Measurements from ENCODE around the gene MEX3A. TPM values are rescaled to one million over a fixed set of nuclear protein-coding genes. Genes with fewer than 3 reads are reported as not detected.

Gene MEX3A
- total RNA-seq, 5 donors from 2014 or later (not counting 1 experiment from before 2014, with no cell fraction given), result 0.03 to 0.58 (median 0.20) TPM

DNA sequence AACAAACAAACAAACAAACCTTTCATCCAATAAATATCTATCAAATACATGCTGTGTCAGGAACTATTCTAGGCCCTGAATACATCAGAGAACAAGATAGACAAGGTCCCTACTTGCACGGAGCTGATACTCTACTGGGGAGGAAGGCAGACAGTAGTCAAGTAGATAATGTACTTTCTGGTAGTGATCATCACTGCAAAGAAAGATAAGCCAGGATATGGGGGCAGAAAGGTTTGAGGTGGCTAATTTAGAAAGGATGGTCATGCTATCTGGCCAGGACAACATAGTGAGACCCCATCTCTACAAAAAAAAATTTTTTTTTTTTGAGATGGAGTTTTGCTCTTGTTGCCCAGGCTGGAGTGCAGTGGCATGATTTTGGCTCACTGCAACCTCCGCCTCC is 9.3 kb upstream of the MEX3A start:
- no peaks in the 10 kb centered on the region for H3K9me3 ChIP-seq
- Mint-ChIP-seq H3K36me3 (no peaks in the 10 kb centered on the region), H3K27ac (no peak overlapping the region), H3K27me3 (peaks cover 17% of the 10 kb centered on the region in 2 donors), H3K9me3 (no peaks in the 10 kb centered on the region), H3K4me3 (no peak overlapping the region), H3K4me1 (peaks cover 17 to 26% (median 22%) of the 10 kb centered on the region in 3 donors)
- peaks cover 0 to 34% of the 10 kb centered on the region in 2 experiments for H3K27me3 ChIP-seq (replicated peaks in 1 of 2; ENCODE audit: control insufficient read depth in 2 of 2, extremely low read depth in 1 of 2, insufficient read depth in 2 of 2, low read length in 1 of 2)
- peaks cover 10 to 21% of the 10 kb centered on the region in 2 experiments for H3K4me1 ChIP-seq (ENCODE audit: control insufficient read depth in 1 of 2, extremely low read depth in 1 of 2, insufficient read depth in 2 of 2, low read length in 2 of 2)
- no peak for ATAC-seq (replicated peaks in 1 of 4)
- no peak overlapping the region for H3K4me3 ChIP-seq (ENCODE audit: control insufficient read depth in 1 of 2, extremely low read depth in 1 of 2, low read length in 1 of 2)
- no CpG with 5 or more reads among the region's 2 CpGs for WGBS (ENCODE audit: insufficient coverage)
- no peak overlapping the region for H3K27ac ChIP-seq (ENCODE audit: low read length)
- ChIA-PET POLR2A (no interaction called here), CTCF (interaction anchor here (1.8 to 6.6 kb wide), 3 partner anchors 38 to 39 kb away, joined by 11 to 115 read pairs (median 20); no protein-coding TSS in a partner anchor)
- no peak for DNase-seq
- H3K36me3 ChIP-seq (ENCODE audit: control insufficient read depth in 2 of 2, extremely low read depth in 1 of 2, insufficient read depth in 1 of 2, low read length in 1 of 2), result no peaks in the 10 kb centered on the region

DNA sequence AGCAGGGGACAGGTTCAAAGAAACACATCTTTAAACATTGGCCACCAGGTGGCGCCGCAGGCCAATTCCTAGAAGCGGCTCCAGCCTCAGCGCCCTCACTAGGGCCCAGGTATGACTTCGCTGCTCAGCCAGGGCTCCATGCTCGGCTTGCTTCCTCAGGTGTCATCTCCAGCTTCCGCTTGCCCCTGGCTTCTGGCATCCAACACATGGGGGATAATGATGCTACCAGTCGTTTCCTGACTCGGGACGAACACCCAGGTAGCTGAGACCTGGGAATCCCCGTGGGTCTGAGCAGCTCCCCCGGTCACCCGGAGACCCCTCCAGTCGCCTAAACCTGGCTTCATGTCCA is 8.5 kb upstream of the MEX3A start:
- H3K4me3 ChIP-seq (ENCODE audit: control insufficient read depth in 1 of 2, extremely low read depth in 1 of 2, low read length in 1 of 2), result no peak overlapping the region
- H3K4me3 Mint-ChIP-seq, result no peak overlapping the region
- H3K27ac Mint-ChIP-seq, result peak overlapping the region in 1 of 2 donors; percentile 41
- ChIA-PET POLR2A (interaction anchor here in 1 of 2 donors (1.0 kb wide), 1 partner anchor 38 kb away, joined by 4 read pairs; no protein-coding TSS in a partner anchor), CTCF (interaction anchor here (2.0 to 2.8 kb wide), 3 partner anchors 39 to 41 kb away, joined by 5 to 20 read pairs (median 16); no protein-coding TSS in a partner anchor)
- H3K4me1 ChIP-seq (ENCODE audit: control insufficient read depth in 1 of 2, extremely low read depth in 1 of 2, insufficient read depth in 2 of 2, low read length in 2 of 2), result peaks cover 2 to 13% of the 10 kb centered on the region in 2 experiments
- H3K9me3 Mint-ChIP-seq, result no peaks in the 10 kb centered on the region
- H3K9me3 ChIP-seq, result no peaks in the 10 kb centered on the region
- H3K36me3 ChIP-seq (ENCODE audit: control insufficient read depth in 2 of 2, extremely low read depth in 1 of 2, insufficient read depth in 1 of 2, low read length in 1 of 2), result no peaks in the 10 kb centered on the region
- H3K27me3 ChIP-seq (replicated peaks in 1 of 2; ENCODE audit: control insufficient read depth in 2 of 2, extremely low read depth in 1 of 2, insufficient read depth in 2 of 2, low read length in 1 of 2), result peaks cover 0 to 38% of the 10 kb centered on the region in 2 experiments
- H3K27me3 Mint-ChIP-seq, result peaks cover 20 to 21% of the 10 kb centered on the region in 2 donors
- no peaks in the 10 kb centered on the region for H3K36me3 Mint-ChIP-seq
- H3K4me1 Mint-ChIP-seq, result peaks cover 9 to 18% (median 14%) of the 10 kb centered on the region in 3 donors
- peak; percentile 92 to 97 (median 96) for ATAC-seq (replicated peaks in 1 of 4)
- 41% methylated on average over 14 of the region's 14 CpGs for WGBS (ENCODE audit: insufficient coverage)
- peak; percentile 71 to 94 (median 86) for DNase-seq
- H3K27ac ChIP-seq (ENCODE audit: low read length), result no peak overlapping the region

DNA sequence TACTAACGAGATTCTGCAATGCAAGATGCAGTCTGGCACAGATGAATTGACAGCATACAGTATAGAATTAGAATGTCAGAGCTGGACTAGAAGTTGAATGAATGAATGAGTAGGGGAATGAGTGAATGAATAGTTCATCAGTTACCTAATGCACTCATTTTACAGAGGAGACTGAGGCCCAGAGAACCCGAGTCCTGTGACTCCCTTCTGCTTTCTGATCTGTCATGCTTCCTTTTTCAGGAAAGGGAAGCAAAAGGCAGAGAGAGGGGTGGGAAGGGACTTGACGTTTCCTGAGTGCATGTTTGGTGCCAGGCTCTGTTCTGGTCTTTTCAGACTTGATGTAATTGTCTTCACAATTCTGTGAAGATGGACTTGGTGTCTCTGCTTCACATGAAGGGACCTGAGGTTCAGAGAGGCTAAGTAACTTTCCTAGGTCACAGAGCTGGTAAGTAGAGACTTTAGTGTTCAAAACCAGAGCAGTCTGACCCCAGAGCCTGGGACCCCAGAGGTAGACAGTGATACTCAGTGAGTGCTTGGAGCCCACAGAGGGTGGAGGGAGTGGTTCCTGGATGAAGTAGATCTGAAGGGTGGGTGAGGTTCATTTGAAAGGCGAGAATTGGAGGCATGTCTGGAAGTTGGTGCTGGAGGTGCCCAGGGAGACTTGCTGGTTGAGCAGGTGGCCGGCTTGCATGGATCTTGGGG is 8.0 kb upstream of the MEX3A start:
- Mint-ChIP-seq H3K36me3 (no peaks in the 10 kb centered on the region), H3K4me1 (peaks cover 5 to 16% (median 10%) of the 10 kb centered on the region in 3 donors), H3K9me3 (no peaks in the 10 kb centered on the region), H3K27ac (peak overlapping the region in 1 of 2 donors; percentile 41), H3K27me3 (peaks cover 23 to 24% of the 10 kb centered on the region in 2 donors), H3K4me3 (no peak overlapping the region)
- ATAC-seq (replicated peaks in 1 of 4) (peak in 3 of 4 experiments; percentile 17 to 42 (median 22)), DNase-seq (no peak)
- whole genome bisulfite sequencing (ENCODE audit: insufficient coverage), result 33% methylated on average over 5 of the region's 5 CpGs
- H3K27me3 ChIP-seq (replicated peaks in 1 of 2; ENCODE audit: control insufficient read depth in 2 of 2, extremely low read depth in 1 of 2, insufficient read depth in 2 of 2, low read length in 1 of 2), result peaks cover 0 to 43% of the 10 kb centered on the region in 2 experiments
- H3K4me3 ChIP-seq (ENCODE audit: control insufficient read depth in 1 of 2, extremely low read depth in 1 of 2, low read length in 1 of 2), result no peak overlapping the region
- no peaks in the 10 kb centered on the region for H3K9me3 ChIP-seq
- no peaks in the 10 kb centered on the region for H3K36me3 ChIP-seq (ENCODE audit: control insufficient read depth in 2 of 2, extremely low read depth in 1 of 2, insufficient read depth in 1 of 2, low read length in 1 of 2)
- H3K27ac ChIP-seq (ENCODE audit: low read length), result no peak overlapping the region
- CTCF ChIA-PET, result interaction anchor here (0.8 to 2.8 kb wide), 5 partner anchors 32 to 134 kb away, joined by 3 to 20 read pairs (median 11); no protein-coding TSS in a partner anchor
- POLR2A ChIA-PET, result interaction anchor here in 1 of 2 donors (1.0 kb wide), 1 partner anchor 38 kb away, joined by 4 read pairs; no protein-coding TSS in a partner anchor
- peaks cover 0 to 8% of the 10 kb centered on the region in 2 experiments for H3K4me1 ChIP-seq (ENCODE audit: control insufficient read depth in 1 of 2, extremely low read depth in 1 of 2, insufficient read depth in 2 of 2, low read length in 2 of 2)

DNA sequence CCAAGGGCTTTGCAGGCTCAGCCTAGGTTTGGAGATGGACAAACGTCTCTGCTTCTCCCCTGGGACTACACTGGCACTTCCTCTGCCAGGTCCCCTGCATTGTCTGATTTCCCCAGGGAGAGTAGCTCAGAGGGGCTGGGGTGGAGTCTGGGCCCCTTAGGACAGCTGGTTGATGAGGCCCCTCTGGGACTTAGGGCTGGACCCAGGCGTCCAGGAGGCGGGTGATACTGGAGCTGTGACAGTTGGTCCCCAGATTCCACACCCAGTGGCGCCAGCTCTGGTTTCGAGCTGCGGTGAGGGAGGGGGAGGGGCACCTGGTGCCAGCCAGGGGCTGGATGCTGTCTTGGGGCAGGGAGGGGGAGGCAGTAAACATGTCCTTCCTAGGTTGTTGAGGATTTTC is 7.4 kb upstream of the MEX3A start:
- ChIA-PET POLR2A (no interaction called here), CTCF (interaction anchor here (0.8 to 2.8 kb wide), 5 partner anchors 33 to 135 kb away, joined by 3 to 20 read pairs (median 11); no protein-coding TSS in a partner anchor)
- H3K27me3 ChIP-seq (replicated peaks in 1 of 2; ENCODE audit: control insufficient read depth in 2 of 2, extremely low read depth in 1 of 2, insufficient read depth in 2 of 2, low read length in 1 of 2), result peaks cover 0 to 48% of the 10 kb centered on the region in 2 experiments
- no peaks in the 10 kb centered on the region for H3K36me3 ChIP-seq (ENCODE audit: control insufficient read depth in 2 of 2, extremely low read depth in 1 of 2, insufficient read depth in 1 of 2, low read length in 1 of 2)
- Mint-ChIP-seq H3K4me3 (no peak overlapping the region), H3K9me3 (no peaks in the 10 kb centered on the region), H3K27ac (no peak overlapping the region), H3K36me3 (no peaks in the 10 kb centered on the region), H3K27me3 (peaks cover 25 to 30% of the 10 kb centered on the region in 2 donors), H3K4me1 (peaks cover 5 to 16% (median 8%) of the 10 kb centered on the region in 3 donors)
- H3K9me3 ChIP-seq, result no peaks in the 10 kb centered on the region
- no peak overlapping the region for H3K27ac ChIP-seq (ENCODE audit: low read length)
- 93% methylated on average over 3 of the region's 6 CpGs for WGBS (ENCODE audit: insufficient coverage)
- H3K4me1 ChIP-seq (ENCODE audit: control insufficient read depth in 1 of 2, extremely low read depth in 1 of 2, insufficient read depth in 2 of 2, low read length in 2 of 2), result peaks cover 0 to 7% of the 10 kb centered on the region in 2 experiments
- DNase-seq, result no peak
- no peak for ATAC-seq (replicated peaks in 1 of 4)
- no peak overlapping the region for H3K4me3 ChIP-seq (ENCODE audit: control insufficient read depth in 1 of 2, extremely low read depth in 1 of 2, low read length in 1 of 2)

DNA sequence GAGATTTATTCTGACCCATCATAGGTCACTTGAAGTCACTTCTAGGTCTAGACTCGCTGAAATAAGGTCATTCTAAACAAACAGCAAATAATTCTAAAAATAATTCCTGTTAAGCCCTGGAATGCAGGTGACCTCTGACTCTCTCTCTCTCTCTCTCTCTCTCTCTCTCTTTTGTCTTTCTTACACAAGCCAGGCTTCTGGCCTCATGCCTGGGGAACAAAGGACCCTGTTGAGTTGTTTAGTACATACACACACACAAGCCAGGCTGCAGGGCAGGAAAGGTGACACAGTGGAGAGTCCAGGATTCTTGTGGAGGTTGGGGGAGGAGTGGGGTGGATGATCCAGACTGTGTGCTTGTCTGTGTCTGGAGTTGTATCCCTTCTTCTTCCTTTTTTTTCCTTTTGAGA is 4.0 kb upstream of the MEX3A start:
- Histone ChIP-seq H3K27me3 (replicated peaks in 1 of 2; ENCODE audit: control insufficient read depth in 2 of 2, extremely low read depth in 1 of 2, insufficient read depth in 2 of 2, low read length in 1 of 2) (peaks cover 0 to 77% of the 10 kb centered on the region in 2 experiments), H3K9me3 (no peaks in the 10 kb centered on the region), H3K27ac (ENCODE audit: low read length) (no peak overlapping the region), H3K4me1 (ENCODE audit: control insufficient read depth in 1 of 2, extremely low read depth in 1 of 2, insufficient read depth in 2 of 2, low read length in 2 of 2) (peaks cover 2 to 29% of the 10 kb centered on the region in 2 experiments), H3K36me3 (ENCODE audit: control insufficient read depth in 2 of 2, extremely low read depth in 1 of 2, insufficient read depth in 1 of 2, low read length in 1 of 2) (no peaks in the 10 kb centered on the region), H3K4me3 (ENCODE audit: control insufficient read depth in 1 of 2, extremely low read depth in 1 of 2, low read length in 1 of 2) (no peak overlapping the region)
- Mint-ChIP-seq H3K4me1 (peaks cover 9 to 17% (median 10%) of the 10 kb centered on the region in 3 donors), H3K27ac (no peak overlapping the region), H3K4me3 (no peak overlapping the region), H3K9me3 (no peaks in the 10 kb centered on the region), H3K27me3 (peaks cover 24 to 43% of the 10 kb centered on the region in 2 donors), H3K36me3 (no peaks in the 10 kb centered on the region)
- POLR2A ChIA-PET, result no interaction called here
- CTCF ChIA-PET, result no interaction called here
- DNase-seq, result no peak
- no peak for ATAC-seq (replicated peaks in 1 of 4)
- WGBS (ENCODE audit: insufficient coverage), result 50% methylated on average over 1 of the region's 1 CpG

DNA sequence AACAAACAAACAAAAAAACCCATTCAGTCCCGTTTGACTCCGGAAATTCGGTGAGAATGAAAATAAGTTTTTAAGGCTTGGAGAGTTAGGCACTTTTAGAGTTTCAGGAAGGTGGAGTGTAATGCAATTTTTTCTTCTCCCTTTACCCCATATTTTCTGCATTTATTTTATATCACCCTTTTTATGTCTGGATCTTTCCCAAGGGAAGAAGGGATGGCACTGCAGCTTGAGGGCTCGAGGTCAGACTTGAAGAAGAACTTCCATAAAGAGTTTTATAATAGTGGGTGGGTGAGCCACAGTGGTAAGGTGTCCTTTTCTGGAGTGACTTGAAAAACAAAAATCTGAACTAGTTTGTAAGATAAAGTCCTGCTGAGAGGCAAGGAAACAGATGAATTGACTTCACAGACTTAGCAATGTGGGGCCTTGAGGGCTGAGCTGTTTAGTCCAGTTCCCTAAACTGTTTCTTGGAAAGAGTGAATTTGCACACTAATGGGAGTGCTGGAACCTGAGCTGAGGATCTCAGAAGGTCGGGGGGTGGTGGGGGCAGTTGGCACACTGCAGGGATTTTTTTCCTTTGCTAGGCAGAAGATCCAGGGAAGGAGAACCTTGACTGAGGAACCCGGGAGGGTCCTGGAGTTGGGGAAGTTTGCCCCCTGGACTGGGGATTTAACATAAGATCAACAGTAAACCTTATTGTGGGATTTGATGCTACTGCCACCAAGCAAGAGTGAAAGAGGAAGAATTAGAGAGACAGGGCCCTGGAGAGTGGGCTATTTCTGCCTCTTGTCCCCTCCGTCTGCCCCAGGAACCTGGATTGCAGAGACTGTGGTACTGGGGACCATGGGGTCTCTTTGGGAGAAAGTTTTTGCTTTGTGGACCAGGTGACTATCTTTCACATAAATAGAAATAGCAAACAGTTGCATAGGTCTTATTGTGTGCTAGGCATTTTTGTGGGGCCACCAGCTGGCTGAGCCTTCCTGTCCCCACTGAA is 1.8 kb upstream of the MEX3A start:
- H3K27me3 ChIP-seq (replicated peaks in 1 of 2; ENCODE audit: control insufficient read depth in 2 of 2, extremely low read depth in 1 of 2, insufficient read depth in 2 of 2, low read length in 1 of 2), result peaks cover 0 to 69% of the 10 kb centered on the region in 2 experiments
- no peaks in the 10 kb centered on the region for H3K36me3 ChIP-seq (ENCODE audit: control insufficient read depth in 2 of 2, extremely low read depth in 1 of 2, insufficient read depth in 1 of 2, low read length in 1 of 2)
- Mint-ChIP-seq H3K4me1 (peaks cover 0 to 15% (median 5%) of the 10 kb centered on the region in 3 donors), H3K27me3 (peaks cover 17 to 41% of the 10 kb centered on the region in 2 donors), H3K36me3 (no peaks in the 10 kb centered on the region), H3K4me3 (peak overlapping the region; percentile 68 to 85 (median 76)), H3K27ac (no peak overlapping the region), H3K9me3 (no peaks in the 10 kb centered on the region)
- H3K4me1 ChIP-seq (ENCODE audit: control insufficient read depth in 1 of 2, extremely low read depth in 1 of 2, insufficient read depth in 2 of 2, low read length in 2 of 2), result peaks cover 2 to 24% of the 10 kb centered on the region in 2 experiments
- ATAC-seq (replicated peaks in 1 of 4), result no peak
- no peaks in the 10 kb centered on the region for H3K9me3 ChIP-seq
- WGBS (ENCODE audit: insufficient coverage), result 60% methylated on average over 1 of the region's 7 CpGs
- DNase-seq, result no peak
- no peak overlapping the region for H3K4me3 ChIP-seq (ENCODE audit: control insufficient read depth in 1 of 2, extremely low read depth in 1 of 2, low read length in 1 of 2)
- POLR2A ChIA-PET, result no interaction called here
- H3K27ac ChIP-seq (ENCODE audit: low read length), result no peak overlapping the region
- CTCF ChIA-PET, result interaction anchor here (0.7 to 1.1 kb wide), 3 partner anchors 11 to 148 kb away, joined by 3 to 8 read pairs (median 4); no protein-coding TSS in a partner anchor

All from T-cell (primary cell).